GM23248 (cell line): ENCODE measurements around the gene MED10. TPM values are rescaled to one million over a fixed set of nuclear protein-coding genes. Genes with fewer than 3 reads are reported as not detected.
A peak's percentile ranks its signal among the peaks of the same experiment; 100 is the strongest.

Experiments used
- DNase-seq: peaks from one replicate; pipeline ENCODE4 v3.0.0-alpha.2; 2015
- H2AFZ ChIP-seq: fragments of 200-600 bp; sonication (generic); 2 replicates; pipeline ENCODE4 v1.6.1; 2016; ENCODE audit warnings: antibody characterized with exemption
- H3F3A ChIP-seq: fragments of 200-600 bp; sonication (generic); 2 replicates; pipeline ENCODE4 v1.6.1; 2016; ENCODE audit warnings: mild to moderate bottlenecking, antibody characterized with exemption, mixed run types; ENCODE audit not compliant: insufficient read depth
- H3K27ac ChIP-seq: fragments of 200-600 bp; sonication (generic); 2 replicates; pipeline ENCODE4 v1.5.1; 2016; ENCODE audit warnings: mild to moderate bottlenecking
- H3K27me3 ChIP-seq: fragments of 200-600 bp; sonication (generic); replicated peaks from 2 replicates; pipeline ENCODE4 v1.6.1; 2016; ENCODE audit warnings: mild to moderate bottlenecking; ENCODE audit not compliant: insufficient read depth
- H3K36me3 ChIP-seq: fragments of 200-600 bp; sonication (generic); 2 replicates; pipeline ENCODE4 v1.6.1; 2016; ENCODE audit warnings: low read depth, mild to moderate bottlenecking
- H3K4me1 ChIP-seq: fragments of 200-600 bp; sonication (generic); 2 replicates; pipeline ENCODE4 v1.6.1; 2016; ENCODE audit warnings: mild to moderate bottlenecking; ENCODE audit not compliant: insufficient read depth
- H3K4me2 ChIP-seq: fragments of 200-600 bp; sonication (generic); one replicate; pipeline ENCODE4 v1.6.1; 2016; ENCODE audit warnings: mild to moderate bottlenecking; ENCODE audit not compliant: unreplicated experiment
- H3K4me3 ChIP-seq: fragments of 200-600 bp; sonication (generic); 2 replicates; pipeline ENCODE4 v1.5.1; 2016; ENCODE audit warnings: mild to moderate bottlenecking
- H3K79me2 ChIP-seq: fragments of 200-600 bp; sonication (generic); 2 replicates; pipeline ENCODE4 v1.6.1; 2016; ENCODE audit warnings: mild to moderate bottlenecking; ENCODE audit not compliant: insufficient read depth
- H3K9ac ChIP-seq: fragments of 200-600 bp; sonication (generic); 2 replicates; pipeline ENCODE4 v1.6.1; 2016; ENCODE audit warnings: mild to moderate bottlenecking
- H3K9me2 ChIP-seq: fragments of 200-600 bp; sonication (generic); 2 replicates; pipeline ENCODE4 v1.6.1; 2016; ENCODE audit warnings: mixed run types, mild to moderate bottlenecking, moderate library complexity; ENCODE audit not compliant: insufficient read depth
- H3K9me3 ChIP-seq: fragments of 200-600 bp; sonication (generic); one replicate; pipeline ENCODE4 v1.6.1; 2017; ENCODE audit warnings: low read depth
- H4K20me1 ChIP-seq: fragments of 200-600 bp; sonication (generic); 2 replicates; pipeline ENCODE4 v1.6.0; 2016; ENCODE audit not compliant: insufficient read depth
- EZH2 ChIP-seq: fragments of 200-600 bp; sonication (generic); IDR thresholded peaks from 2 replicates; pipeline ENCODE4 v1.6.1; 2018; ENCODE audit warnings: antibody characterized with exemption, mild to moderate bottlenecking; ENCODE audit not compliant: insufficient read depth, poor library complexity, severe bottlenecking
- EZH2phosphoT487 ChIP-seq: fragments of 200-600 bp; sonication (generic); IDR thresholded peaks from 2 replicates; pipeline ENCODE4 v1.6.1; 2018; ENCODE audit warnings: antibody characterized with exemption, moderate library complexity, mild to moderate bottlenecking, low read depth; ENCODE audit not compliant: insufficient read depth
- WGBS, 2 experiments: methylation state at CpG; one replicate each; pipeline ENCODE4 v1.1.6; 2015 to 2017; ENCODE audit warnings: low lambda C conversion rate in 2 of 2, low coverage in 1 of 2; ENCODE audit errors: missing lambda C conversion rate in 2 of 2; 5-methylcytosine and 5-hydroxymethylcytosine counted together
- in situ Hi-C: fragments of 300-500 bp; cut with MboI; formaldehyde crosslinking; loops from 2 replicates; pipeline ENCODE4 v1.15.0; 2020
- polyA plus RNA-seq: library from polyadenylated mRNA; unstranded; fragments of >200 nt; fragmentation: Nextera tagmentation; extraction: Ambion mirVana; gene quantifications from 2 replicates; pipeline ENCODE4 v1.2.1, GENCODE V29; 2016
- total RNA-seq: library from RNA; depleted of rRNA; stranded (reverse); fragments of >200 nt; shearing (Covaris generic); gene quantifications from 2 replicates; pipeline ENCODE4 v1.2.3, GENCODE V29; 2014

MED10 gene
- total and polyA plus RNA-seq, 2 experiments from 2014 or later, result 27.2 to 117 TPM

- Histone ChIP-seq H3K79me2 (no peaks in the 10 kb centered on the region), H3K4me3 (no peak overlapping the region), H3K27me3 (peaks cover 20% of the 10 kb centered on the region), H3K36me3 (no peaks in the 10 kb centered on the region), H3F3A (no peaks in the 10 kb centered on the region; the same call in 1 of the 2 replicates), H3K9me2 (no peaks in the 10 kb centered on the region), H3K9ac (no peak overlapping the region), H4K20me1 (no peaks in the 10 kb centered on the region), H3K27ac (no peak overlapping the region), H3K9me3 (no peaks in the 10 kb centered on the region), H3K4me1 (no peaks in the 10 kb centered on the region), H2AFZ (no peak overlapping the region), H3K4me2 (no peak overlapping the region)
- DNase-seq, result no peak
- WGBS, 2 experiments, result 46 to 56% methylated on average over 4 of the region's 4 CpGs
- TF ChIP-seq EZH2 (no peak), EZH2phosphoT487 (no peak)
- in situ Hi-C loops, result no loop called here
Observed at GRCh38 chr5:6403416-6403815, 25.1 kb upstream of the MED10 start.

- DNase-seq, result no peak
- in situ Hi-C loops, result no loop called here
- Histone ChIP-seq H3K27me3 (peaks cover 20% of the 10 kb centered on the region), H2AFZ (no peak overlapping the region), H3F3A (no peaks in the 10 kb centered on the region; the same call in 1 of the 2 replicates), H3K79me2 (no peaks in the 10 kb centered on the region), H4K20me1 (no peaks in the 10 kb centered on the region), H3K9me3 (no peaks in the 10 kb centered on the region), H3K9ac (no peak overlapping the region), H3K4me2 (no peak overlapping the region), H3K27ac (no peak overlapping the region), H3K4me3 (no peak overlapping the region), H3K9me2 (no peaks in the 10 kb centered on the region), H3K36me3 (no peaks in the 10 kb centered on the region), H3K4me1 (no peaks in the 10 kb centered on the region)
- 23 to 28% methylated on average over 6 of the region's 6 CpGs for WGBS, 2 experiments
- no peak for TF ChIP-seq EZH2phosphoT487
- TF ChIP-seq EZH2, result no peak
Observed at GRCh38 chr5:6402939-6403338, 24.6 kb upstream of the MED10 start.

GRCh38 chr5:6401410-6401809, 23.1 kb upstream of the MED10 start:
- Histone ChIP-seq H3K9me2 (no peaks in the 10 kb centered on the region), H3K4me2 (no peak overlapping the region), H3K27ac (no peak overlapping the region), H3K9ac (no peak overlapping the region), H3K79me2 (no peaks in the 10 kb centered on the region), H3K27me3 (peaks cover 14% of the 10 kb centered on the region), H3F3A (no peaks in the 10 kb centered on the region; the same call in 1 of the 2 replicates), H3K4me3 (no peak overlapping the region), H3K4me1 (no peaks in the 10 kb centered on the region), H3K36me3 (no peaks in the 10 kb centered on the region), H2AFZ (no peak overlapping the region), H3K9me3 (no peaks in the 10 kb centered on the region), H4K20me1 (no peaks in the 10 kb centered on the region)
- no peak for DNase-seq
- in situ Hi-C loops, result no loop called here
- TF ChIP-seq EZH2phosphoT487 (no peak), EZH2 (no peak)
- 16% methylated on average over 2 of the region's 2 CpGs for WGBS, 2 experiments

- TF ChIP-seq EZH2phosphoT487, result no peak
- no peak for TF ChIP-seq EZH2
- H3K4me3 ChIP-seq, result no peak overlapping the region
- H3F3A ChIP-seq, result no peaks in the 10 kb centered on the region; the same call in 1 of the 2 replicates
- no peaks in the 10 kb centered on the region for H4K20me1 ChIP-seq
- no peak overlapping the region for H3K27ac ChIP-seq
- H3K4me1 ChIP-seq, result no peaks in the 10 kb centered on the region
- no peak overlapping the region for H3K4me2 ChIP-seq
- H2AFZ ChIP-seq, result no peak overlapping the region
- no peaks in the 10 kb centered on the region for H3K9me3 ChIP-seq
- peaks cover 14% of the 10 kb centered on the region for H3K27me3 ChIP-seq
- no peaks in the 10 kb centered on the region for H3K36me3 ChIP-seq
- WGBS, 2 experiments, result 43 to 54% methylated on average over 13 of the region's 13 CpGs
- DNase-seq, result peak; percentile 50
- H3K9ac ChIP-seq, result no peak overlapping the region
- H3K9me2 ChIP-seq, result no peaks in the 10 kb centered on the region
- in situ Hi-C loops, result no loop called here
- no peaks in the 10 kb centered on the region for H3K79me2 ChIP-seq
Observed at GRCh38 chr5:6399980-6400910, 21.9 kb upstream of the MED10 start.
